IPS-20b (cell line): ENCODE data around the gene MUC4.

Experiments used
- H3K27ac ChIP-seq: one replicate; pipeline ENCODE4 v1.5.1; 2013; ENCODE audit warnings: low read length
- H3K27me3 ChIP-seq: 2 replicates; pipeline ENCODE4 v1.6.1; 2013; ENCODE audit warnings: mild to moderate bottlenecking, low read length, inconsistent platforms; ENCODE audit not compliant: insufficient read depth
- H3K36me3 ChIP-seq: 2 replicates; pipeline ENCODE4 v1.6.1; 2013; ENCODE audit warnings: low read depth, mild to moderate bottlenecking, inconsistent platforms, low read length, moderate library complexity; ENCODE audit not compliant: insufficient read depth
- H3K4me1 ChIP-seq: 2 replicates; pipeline ENCODE4 v1.6.1; 2013; ENCODE audit warnings: mild to moderate bottlenecking, control low read depth, inconsistent platforms, low read length, moderate library complexity; ENCODE audit not compliant: insufficient read depth
- H3K4me3 ChIP-seq: 2 replicates; pipeline ENCODE4 v1.5.1; 2013; ENCODE audit warnings: mild to moderate bottlenecking, low read length, inconsistent platforms
- H3K9ac ChIP-seq: 2 replicates; pipeline ENCODE4 v1.6.1; 2013; ENCODE audit warnings: low read depth, mild to moderate bottlenecking, inconsistent platforms, low read length, moderate library complexity
- H3K9me3 ChIP-seq: 2 replicates; pipeline ENCODE4 v1.6.1; 2013; ENCODE audit warnings: mild to moderate bottlenecking, low read depth, low read length, inconsistent platforms; ENCODE audit not compliant: insufficient read depth

The MUC4 gene

GRCh38 chr3:195850857-195851543 lies 39.3 kb upstream of the MUC4 start:
- Histone ChIP-seq H3K9me3 (no peaks in the 10 kb centered on the region), H3K4me3 (no peak overlapping the region), H3K4me1 (no peaks in the 10 kb centered on the region), H3K36me3 (no peaks in the 10 kb centered on the region), H3K27ac (no peak overlapping the region), H3K27me3 (peaks cover 9% of the 10 kb centered on the region; the same call in 1 of the 2 replicates), H3K9ac (no peak overlapping the region)

GRCh38 chr3:195849322-195850074 lies 37.8 kb upstream of the MUC4 start:
- Histone ChIP-seq H3K9ac (no peak overlapping the region), H3K27ac (no peak overlapping the region), H3K4me1 (no peaks in the 10 kb centered on the region), H3K4me3 (no peak overlapping the region), H3K36me3 (no peaks in the 10 kb centered on the region), H3K9me3 (no peaks in the 10 kb centered on the region), H3K27me3 (peaks cover 9% of the 10 kb centered on the region; the same call in 1 of the 2 replicates)

GRCh38 chr3:195847055-195847950 lies 35.6 kb upstream of the MUC4 start:
- Histone ChIP-seq H3K27me3 (peaks cover 9% of the 10 kb centered on the region; the same call in 1 of the 2 replicates), H3K9me3 (no peaks in the 10 kb centered on the region), H3K27ac (no peak overlapping the region), H3K4me3 (no peak overlapping the region), H3K36me3 (no peaks in the 10 kb centered on the region), H3K4me1 (no peaks in the 10 kb centered on the region), H3K9ac (no peak overlapping the region)

GRCh38 chr3:195845483-195845882 lies 33.8 kb upstream of the MUC4 start:
- Histone ChIP-seq H3K9ac (no peak overlapping the region), H3K4me1 (no peaks in the 10 kb centered on the region)

GRCh38 chr3:195844671-195845218 lies 33.0 kb upstream of the MUC4 start:
- peaks cover 1% of the 10 kb centered on the region; the same call in 1 of the 2 replicates for H3K4me1 ChIP-seq
- no peak overlapping the region for H3K9ac ChIP-seq
- no peaks in the 10 kb centered on the region for H3K27me3 ChIP-seq
- H3K4me3 ChIP-seq, result no peak overlapping the region
- H3K9me3 ChIP-seq, result no peaks in the 10 kb centered on the region
- H3K27ac ChIP-seq, result no peak overlapping the region
- no peaks in the 10 kb centered on the region for H3K36me3 ChIP-seq

More at GRCh38 chr3:195845483-195845882, 33.8 kb upstream of the MUC4 start:
- Histone ChIP-seq H3K36me3 (no peaks in the 10 kb centered on the region), H3K4me3 (no peak overlapping the region), H3K9me3 (no peaks in the 10 kb centered on the region), H3K27ac (no peak overlapping the region), H3K27me3 (no peaks in the 10 kb centered on the region)

GRCh38 chr3:195839260-195840010 lies 27.7 kb upstream of the MUC4 start:
- Histone ChIP-seq H3K9ac (no peak overlapping the region), H3K36me3 (no peaks in the 10 kb centered on the region), H3K4me1 (peaks cover 7% of the 10 kb centered on the region; the same call in 1 of the 2 replicates), H3K27ac (no peak overlapping the region), H3K4me3 (no peak overlapping the region), H3K27me3 (no peaks in the 10 kb centered on the region), H3K9me3 (no peaks in the 10 kb centered on the region)

GRCh38 chr3:195838714-195839113 lies 27.0 kb upstream of the MUC4 start:
- no peak overlapping the region for H3K4me3 ChIP-seq
- H3K27ac ChIP-seq, result no peak overlapping the region
- H3K36me3 ChIP-seq, result no peaks in the 10 kb centered on the region
- H3K4me1 ChIP-seq, result peaks cover 7% of the 10 kb centered on the region; the same call in 1 of the 2 replicates
- H3K27me3 ChIP-seq, result no peaks in the 10 kb centered on the region
- no peak overlapping the region for H3K9ac ChIP-seq
- H3K9me3 ChIP-seq, result no peaks in the 10 kb centered on the region

GRCh38 chr3:195836476-195837135 lies 24.9 kb upstream of the MUC4 start:
- Histone ChIP-seq H3K9me3 (no peaks in the 10 kb centered on the region), H3K36me3 (no peaks in the 10 kb centered on the region), H3K4me3 (no peak overlapping the region), H3K27me3 (no peaks in the 10 kb centered on the region), H3K9ac (no peak overlapping the region), H3K27ac (no peak overlapping the region), H3K4me1 (peaks cover 7% of the 10 kb centered on the region; the same call in 1 of the 2 replicates)

- no peaks in the 10 kb centered on the region for H3K9me3 ChIP-seq
- H3K36me3 ChIP-seq, result no peaks in the 10 kb centered on the region
- H3K4me1 ChIP-seq, result peaks cover 7% of the 10 kb centered on the region; the same call in 1 of the 2 replicates
- no peak overlapping the region for H3K9ac ChIP-seq
- no peak overlapping the region for H3K4me3 ChIP-seq
- H3K27me3 ChIP-seq, result no peaks in the 10 kb centered on the region
- H3K27ac ChIP-seq, result no peak overlapping the region
These were observed 24.1 kb upstream of the MUC4 start for GRCh38 chr3:195835791-195836190.

- Histone ChIP-seq H3K9ac (no peak overlapping the region), H3K27me3 (no peaks in the 10 kb centered on the region), H3K4me3 (no peak overlapping the region), H3K36me3 (no peaks in the 10 kb centered on the region), H3K9me3 (no peaks in the 10 kb centered on the region), H3K27ac (no peak overlapping the region), H3K4me1 (peaks cover 7% of the 10 kb centered on the region; the same call in 1 of the 2 replicates)
These were observed 23.2 kb upstream of the MUC4 start for GRCh38 chr3:195834675-195835583.
